Islet precursor cell (in vitro differentiated cells): ENCODE data around the gene SH3BP4.
A peak's percentile ranks its signal among the peaks of the same experiment; 100 is the strongest.

Experiments
- DNase-seq: peaks from one replicate; pipeline ENCODE4 v3.0.0-alpha.2; 2018

SH3BP4 gene

GRCh38 chr2:234945339-234945873 is 6.4 kb upstream of the SH3BP4 start:
- no peak for DNase-seq

- DNase-seq: no peak
Measured at GRCh38 chr2:234947556-234947955, 4.3 kb upstream of the SH3BP4 start.

- no peak for DNase-seq
Measured at GRCh38 chr2:234949762-234950434, 1.9 kb upstream of the SH3BP4 start.

- no peak for DNase-seq
Measured at GRCh38 chr2:234950435-234950729, 1.4 kb upstream of the SH3BP4 start.

GRCh38 chr2:234950730-234951663 is 820 bp upstream of the SH3BP4 start:
- DNase-seq: peak; percentile 86

- DNase-seq: peak; percentile 61
Measured at GRCh38 chr2:234952270-234953115, 676 bp downstream of the SH3BP4 start.

GRCh38 chr2:234953116-234954031 is 1.6 kb downstream of the SH3BP4 start:
- peak; percentile 92 for DNase-seq

GRCh38 chr2:234954551-234954992 is 2.8 kb downstream of the SH3BP4 start:
- peak; percentile 56 for DNase-seq

GRCh38 chr2:234955091-234955591 is 3.3 kb downstream of the SH3BP4 start:
- DNase-seq: peak; percentile 51

GRCh38 chr2:234955971-234956509 is 4.2 kb downstream of the SH3BP4 start:
- DNase-seq: no peak

GRCh38 chr2:234957834-234958135 is 6.0 kb downstream of the SH3BP4 start:
- peak; percentile 29 for DNase-seq

- peak; percentile 43 for DNase-seq
Measured at GRCh38 chr2:234958311-234958710, 6.5 kb downstream of the SH3BP4 start.

- DNase-seq: peak; percentile 54
Measured at GRCh38 chr2:234958746-234959395, 7.1 kb downstream of the SH3BP4 start.

GRCh38 chr2:234960175-234961088 is 8.6 kb downstream of the SH3BP4 start:
- DNase-seq: peak; percentile 36

GRCh38 chr2:234961784-234962183 is 10.0 kb downstream of the SH3BP4 start:
- peak; percentile 46 for DNase-seq

GRCh38 chr2:234963773-234964615 is 12.2 kb downstream of the SH3BP4 start:
- peak; percentile 78 for DNase-seq

- DNase-seq: peak; percentile 90
Measured at GRCh38 chr2:234964631-234965461, 13.0 kb downstream of the SH3BP4 start.

GRCh38 chr2:234966340-234966739 is 14.5 kb downstream of the SH3BP4 start:
- no peak for DNase-seq
